Stimulated activated CD8-positive, alpha-beta memory T cell treated with anti-CD3 and anti-CD28 coated beads, Interleukin-2, amount 100 ng/mL, for 1 hour (primary cell): ENCODE results near the gene WDR86.

Source experiments
- DNase-seq, 2 donors: peaks; one replicate each; pipeline ENCODE4 v3.0.0-alpha.2; 2020; ENCODE audit warnings: low read depth in 2 of 2

Gene WDR86

DNA sequence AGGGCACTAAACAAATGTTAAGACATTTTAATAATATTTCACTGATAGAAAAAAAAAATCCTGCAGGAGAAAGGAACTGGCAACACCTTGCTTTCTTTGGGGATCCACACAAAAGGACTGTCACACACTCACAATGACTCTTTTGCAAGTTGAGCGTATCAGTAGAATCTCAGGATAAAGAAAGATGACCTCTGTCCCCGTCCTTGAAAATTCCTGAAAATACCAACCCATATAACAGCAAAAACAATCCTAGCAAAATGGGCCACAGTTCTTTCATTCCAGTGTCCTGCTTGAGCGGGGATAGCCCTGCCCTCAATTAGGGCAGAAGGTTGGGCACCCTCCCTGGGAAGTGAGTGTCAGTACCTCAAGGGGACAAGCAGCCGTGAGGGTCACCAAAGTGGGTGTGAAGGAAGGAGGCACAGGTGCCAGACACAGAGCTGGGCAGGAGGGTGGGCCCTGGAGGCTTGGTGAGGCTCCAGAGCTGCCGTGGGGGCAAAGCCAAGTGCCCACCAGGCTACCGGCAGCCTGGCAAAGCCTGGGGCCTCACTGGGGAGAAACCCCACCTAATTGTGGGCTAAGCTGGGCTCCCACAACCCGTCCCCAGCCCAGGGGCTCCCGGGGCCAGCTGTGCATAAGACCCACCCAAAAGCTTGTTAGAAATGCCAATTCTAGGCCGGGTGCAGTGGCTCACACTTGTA, 2.8 kb downstream of the WDR86 start:
- DNase-seq = no peak

DNA sequence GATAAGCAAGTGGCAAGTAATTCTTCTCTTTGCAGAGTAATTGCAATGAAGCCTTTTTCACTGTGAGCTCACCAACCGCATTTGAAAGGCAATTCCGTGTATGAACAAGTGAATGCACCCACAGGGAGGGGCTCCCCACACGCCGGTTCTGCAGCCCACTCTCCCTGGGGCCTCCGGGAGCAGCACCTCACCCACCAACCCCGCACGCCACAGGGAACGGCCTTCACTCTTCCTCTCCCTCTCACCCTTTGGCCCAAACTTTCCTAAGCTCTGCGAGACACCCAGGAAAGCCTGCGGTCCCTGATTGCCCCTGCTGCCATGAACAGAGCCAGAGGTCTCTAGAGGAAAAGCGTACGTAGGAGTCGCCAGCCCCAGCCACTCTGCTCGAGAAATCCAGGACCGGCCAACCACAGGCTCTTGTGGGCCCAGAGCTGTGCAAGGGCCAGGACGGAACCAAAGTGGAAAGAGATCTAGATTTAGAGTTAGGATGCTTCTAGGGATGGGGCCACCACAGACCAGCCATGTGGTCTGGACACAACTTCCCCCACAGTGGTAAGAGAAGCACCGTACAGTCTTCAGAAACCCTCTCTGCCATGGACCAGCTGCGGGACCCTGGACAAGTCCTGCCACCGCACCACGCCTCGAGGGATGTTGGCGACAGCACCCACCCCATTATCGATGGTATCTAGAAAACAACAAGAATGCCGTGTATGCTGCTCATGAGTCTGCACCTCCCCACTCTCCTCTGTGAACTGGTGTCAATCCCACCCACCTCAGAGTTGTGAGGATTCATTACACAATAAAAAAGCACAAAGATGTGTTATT, 3.6 kb downstream of the WDR86 start:
- DNase-seq = no peak

DNA sequence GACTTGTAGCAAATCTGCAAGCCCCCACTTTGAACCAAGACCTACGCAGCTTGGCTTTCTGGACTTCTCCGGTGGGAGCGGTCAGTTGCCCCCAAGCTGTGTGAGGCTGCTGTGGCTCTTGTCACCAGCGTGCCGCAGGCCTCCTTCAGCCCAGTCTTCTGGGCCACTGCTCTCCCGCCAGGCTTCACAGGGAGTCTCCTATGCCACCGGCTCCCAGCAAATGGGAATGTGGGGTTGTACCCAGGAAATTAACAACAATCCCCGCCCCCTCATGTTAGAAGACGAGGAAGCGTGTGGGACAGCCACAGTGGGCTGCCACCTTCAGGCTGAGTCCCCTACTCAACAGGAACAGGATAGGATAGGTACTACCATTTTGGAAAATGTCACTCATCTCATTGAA, 4.2 kb downstream of the WDR86 start:
- no peak for DNase-seq

DNA sequence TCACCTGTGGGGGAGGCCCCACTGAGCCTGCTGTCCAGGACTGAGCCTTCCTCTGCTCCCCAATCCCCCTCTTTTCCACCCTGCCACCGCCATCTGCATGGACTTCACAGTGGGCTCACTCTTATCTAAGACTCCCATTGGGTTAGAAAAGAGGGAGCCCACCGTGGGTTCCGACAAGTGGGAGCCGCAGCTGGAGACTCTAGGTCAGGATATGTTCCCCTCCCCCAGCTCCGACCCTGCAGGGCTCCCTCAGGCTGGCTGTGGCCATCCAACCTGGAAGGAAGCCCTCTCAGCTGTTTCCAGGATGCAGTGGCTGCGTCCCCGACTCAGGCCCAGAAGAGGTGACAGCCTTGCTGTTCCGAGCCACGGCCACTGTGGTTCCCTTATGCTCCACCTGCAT, 4.8 kb downstream of the WDR86 start:
- DNase-seq = no peak

DNA sequence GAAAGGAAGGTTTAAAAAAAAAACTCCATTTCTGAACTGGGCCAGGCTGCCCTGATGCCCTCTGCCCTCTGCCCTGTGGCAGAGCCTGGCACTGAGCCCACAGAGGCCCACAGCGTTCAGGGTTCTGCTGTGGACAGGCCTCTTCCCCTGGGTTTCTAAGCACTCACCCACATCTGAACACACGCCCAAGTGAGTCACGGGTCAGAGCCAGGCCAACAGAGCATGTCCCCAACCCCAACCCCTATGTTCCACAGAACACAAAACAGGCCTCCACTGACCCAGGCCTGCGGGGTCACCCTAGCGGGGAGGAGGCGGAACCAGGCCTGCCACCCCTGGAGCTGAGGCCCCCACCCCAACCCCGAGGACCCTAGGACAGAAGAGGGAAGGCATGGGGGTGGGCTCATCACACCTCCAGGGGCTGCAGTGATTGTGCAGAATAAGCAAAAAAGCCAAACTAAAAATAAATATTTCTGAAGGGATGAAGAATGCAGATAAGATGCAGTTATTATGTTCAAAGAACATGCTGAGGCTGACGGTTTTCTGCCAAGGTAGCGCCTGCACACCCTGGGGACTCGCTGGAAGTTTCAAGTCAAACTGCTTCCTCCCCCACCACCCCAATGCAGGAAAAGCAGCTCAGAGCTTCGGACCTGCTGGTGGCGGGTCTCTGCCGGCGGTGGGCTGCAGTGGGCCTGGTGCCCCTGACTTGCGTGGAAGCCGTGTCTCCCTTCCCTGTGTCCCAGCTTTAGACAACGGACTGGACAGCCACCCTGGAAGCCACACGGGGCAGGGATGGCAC, 5.4 kb downstream of the WDR86 start:
- DNase-seq = no peak

DNA sequence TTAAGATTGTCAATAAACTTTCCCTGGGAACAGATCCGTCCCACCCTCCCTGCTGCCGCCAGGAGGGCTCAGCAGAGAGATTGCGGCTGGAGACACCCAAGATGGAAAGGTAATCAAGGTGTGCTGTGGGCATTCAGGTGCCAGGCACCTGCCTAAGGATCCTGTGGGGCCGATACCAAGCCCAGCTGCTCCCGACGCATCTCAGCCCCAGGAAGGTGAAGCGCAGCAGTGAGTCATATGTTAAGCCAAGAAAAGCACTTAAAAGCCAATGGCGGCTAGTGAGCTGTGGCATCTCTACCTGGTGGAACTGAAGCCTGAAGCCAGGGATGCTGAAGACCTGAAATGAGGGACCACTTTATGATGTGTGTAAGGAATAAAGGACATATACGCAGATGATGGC, 6.1 kb downstream of the WDR86 start:
- DNase-seq = no peak

DNA sequence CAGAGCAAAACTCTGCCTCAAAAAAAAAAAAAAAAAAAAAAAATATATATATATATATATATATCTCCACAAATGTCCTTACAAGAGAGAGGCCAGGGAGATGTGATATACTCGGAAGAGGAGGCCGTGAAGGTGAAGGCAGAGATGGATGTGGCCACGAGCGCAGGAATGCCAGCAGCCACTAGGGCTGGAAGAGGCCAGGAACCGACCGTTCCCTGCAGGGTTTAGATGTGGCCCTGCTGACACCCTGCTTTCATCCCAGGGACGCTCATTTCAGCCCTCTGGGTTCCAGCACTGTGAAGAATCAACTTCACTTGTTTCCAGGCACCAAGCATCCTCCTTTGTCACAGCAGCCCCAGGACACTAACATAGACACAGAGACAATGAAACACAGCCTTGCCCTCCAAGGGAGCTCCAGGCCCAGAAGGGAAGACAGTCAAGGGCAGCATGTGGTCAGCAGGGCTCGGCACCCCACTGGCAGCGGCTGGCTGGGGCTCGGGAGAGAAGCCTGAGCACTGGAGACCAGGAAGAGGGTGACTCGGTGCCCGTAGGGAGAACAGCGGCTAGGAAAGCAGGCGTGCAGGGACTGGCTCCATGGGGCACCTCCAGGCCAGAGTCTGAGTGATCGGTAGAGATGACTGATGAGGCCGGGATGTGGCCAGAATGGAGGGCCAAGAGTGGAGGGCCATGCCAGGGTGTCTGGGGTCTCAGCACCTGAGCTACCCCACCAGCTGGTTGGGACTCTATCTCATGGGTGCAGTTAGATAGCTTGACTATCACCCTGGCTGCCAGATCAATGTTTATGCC, 7.6 kb downstream of the WDR86 start:
- no peak for DNase-seq

DNA sequence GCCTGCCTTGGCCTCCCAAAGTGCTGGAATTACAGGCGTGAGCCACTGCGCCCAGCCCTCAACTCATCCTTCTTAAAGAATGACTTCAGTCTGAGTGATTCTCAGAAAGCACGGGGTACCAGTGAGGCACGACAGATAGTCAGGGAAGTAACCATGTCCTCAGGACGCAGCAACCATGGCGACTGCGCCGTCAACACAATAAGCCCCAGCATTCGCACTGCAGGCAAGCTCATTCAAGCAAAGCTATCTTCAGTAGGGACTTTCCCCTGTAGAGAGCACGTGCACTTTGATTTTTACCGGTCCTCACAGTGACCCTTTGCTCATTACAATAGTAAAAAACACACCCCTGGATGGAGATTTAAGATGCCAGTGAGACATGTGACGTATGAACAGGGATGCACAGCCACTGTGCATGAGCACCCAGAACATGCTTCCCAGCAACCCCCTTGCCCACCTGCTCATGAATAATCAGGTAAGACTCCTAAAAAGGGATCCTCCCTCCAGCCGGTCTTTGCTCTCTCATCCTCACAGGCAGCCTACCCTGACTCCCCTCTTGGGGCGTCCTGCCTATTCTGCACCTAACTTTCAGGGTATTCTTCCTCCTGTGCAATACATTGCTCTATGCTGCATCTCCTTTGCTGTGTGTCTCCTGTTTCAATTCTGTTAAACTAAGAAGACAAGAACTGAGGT, 9.1 kb downstream of the WDR86 start:
- DNase-seq = no peak

DNA sequence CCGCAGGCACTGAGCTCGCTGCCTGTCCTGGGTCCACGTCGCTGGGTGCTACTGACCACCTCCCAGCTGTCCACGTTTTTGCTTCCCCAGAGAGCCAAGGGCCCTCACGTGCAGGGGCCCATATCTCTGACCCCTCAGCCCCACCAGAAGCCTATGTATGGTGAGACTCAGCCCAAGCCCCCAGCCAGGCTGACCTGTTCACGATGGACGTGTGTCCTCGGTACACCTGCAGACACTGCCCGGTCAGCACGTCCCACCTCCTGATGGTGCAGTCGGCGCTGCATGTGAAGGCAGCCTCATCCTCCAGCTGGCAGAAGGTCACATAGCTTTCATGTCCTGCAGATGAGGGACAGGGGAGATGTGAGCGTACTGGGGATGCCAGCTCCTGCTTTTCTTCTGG, 9.9 kb downstream of the WDR86 start:
- no peak for DNase-seq

DNA sequence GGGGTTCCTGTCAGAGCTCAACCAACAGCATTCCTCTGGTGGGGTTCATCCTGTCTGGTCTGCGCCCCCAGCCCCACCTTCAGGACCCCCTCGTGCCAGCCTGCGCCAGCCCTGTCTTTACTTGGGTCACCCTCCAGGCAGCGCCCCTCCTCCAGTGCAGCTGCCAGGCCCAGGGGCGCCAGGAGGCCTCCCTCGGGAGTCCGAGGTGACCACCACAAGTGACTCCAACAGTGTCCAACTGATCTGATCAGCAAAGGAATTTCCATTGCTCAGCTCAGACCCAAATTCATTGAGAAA, 10.6 kb downstream of the WDR86 start:
- no peak for DNase-seq

DNA sequence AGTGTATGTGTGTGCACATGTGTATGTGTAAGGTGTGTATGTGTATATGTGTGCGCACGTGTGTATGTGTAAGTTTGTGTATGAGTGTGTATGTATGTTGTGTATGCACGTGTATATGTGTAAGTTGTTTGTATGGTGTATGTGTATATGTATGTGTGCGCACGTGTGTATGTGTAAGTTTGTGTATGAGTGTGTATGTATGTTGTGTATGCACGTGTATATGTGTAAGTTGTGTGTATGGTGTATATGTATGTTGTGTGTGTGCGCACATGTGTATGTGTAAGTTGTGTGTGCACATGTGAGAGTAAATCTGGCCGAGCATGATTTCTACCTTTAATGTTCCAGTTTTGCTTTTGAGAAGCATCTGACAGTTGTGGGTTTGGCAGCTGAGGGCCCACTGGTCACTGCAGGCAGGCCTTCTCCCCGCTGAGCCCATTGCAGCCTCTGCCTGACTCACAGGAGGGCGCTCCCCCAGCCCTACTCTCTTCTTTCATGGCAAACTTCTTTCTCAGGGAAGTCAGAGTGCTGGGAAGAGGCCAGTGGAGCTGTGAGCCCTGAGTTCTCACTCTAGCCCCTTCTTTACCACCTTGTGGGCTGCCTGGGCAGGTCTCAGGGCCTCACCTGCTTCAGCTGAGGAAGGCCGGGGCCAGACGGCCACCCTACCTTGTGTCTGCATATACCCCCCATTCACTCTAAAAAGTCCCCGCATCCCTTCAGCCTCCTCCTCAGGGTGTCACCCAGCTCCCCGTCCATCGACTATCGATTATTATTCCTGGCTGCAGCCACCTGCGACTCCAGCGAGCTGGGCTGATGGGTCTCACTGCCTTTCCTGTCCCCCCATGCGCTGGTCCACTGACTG, 11.2 kb downstream of the WDR86 start:
- no peak for DNase-seq

DNA sequence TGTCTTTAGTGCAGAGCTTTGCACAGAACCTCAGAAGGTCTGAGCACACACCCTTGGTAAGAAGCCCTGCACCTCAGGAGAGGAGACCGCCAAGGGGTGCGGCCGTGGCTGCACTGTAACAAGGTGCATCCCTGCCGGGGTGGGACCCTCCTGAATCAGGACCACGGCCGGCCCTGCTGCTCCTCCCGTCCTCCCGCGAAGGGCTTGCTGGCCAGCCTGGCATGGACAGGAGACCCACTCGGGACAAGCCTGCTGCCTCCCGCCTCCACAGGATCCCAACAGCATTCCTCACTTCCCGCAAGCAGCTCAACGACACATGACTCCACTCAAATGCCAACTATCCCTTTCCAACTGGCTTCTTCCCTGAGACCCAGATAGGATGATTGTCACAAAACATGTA, 12.8 kb downstream of the WDR86 start:
- DNase-seq = no peak

DNA sequence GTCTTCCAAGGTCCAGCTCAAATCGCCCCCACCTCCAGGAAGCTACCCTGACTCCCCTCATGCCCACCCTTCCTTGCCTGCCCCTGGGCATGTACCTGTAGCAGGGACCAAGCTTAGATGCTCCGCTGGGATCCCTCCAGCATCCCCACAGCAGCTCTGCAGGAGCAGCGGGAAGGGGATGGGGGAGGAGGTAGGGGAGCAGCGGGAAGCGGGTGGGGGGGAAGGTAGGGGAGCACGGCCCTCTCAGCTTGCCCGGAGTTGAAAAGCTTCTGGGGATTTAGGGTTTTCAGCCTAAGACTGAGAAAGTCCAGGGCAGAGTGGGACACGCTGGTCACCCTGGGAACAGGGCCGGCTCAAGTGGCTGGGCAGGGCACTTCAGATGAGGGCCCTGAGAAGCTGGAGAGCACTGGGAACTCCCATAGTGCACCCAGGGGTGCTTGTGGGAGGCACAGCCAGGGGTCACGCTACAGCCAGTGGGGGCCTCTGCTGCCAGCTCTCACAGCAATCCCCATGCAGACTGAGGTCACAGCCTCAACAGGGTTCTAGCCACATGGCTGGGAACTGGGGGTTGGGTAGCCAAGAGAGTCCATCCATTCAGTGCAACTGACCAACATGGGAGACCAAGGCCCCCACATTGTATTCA, 13.4 kb downstream of the WDR86 start:
- no peak for DNase-seq

DNA sequence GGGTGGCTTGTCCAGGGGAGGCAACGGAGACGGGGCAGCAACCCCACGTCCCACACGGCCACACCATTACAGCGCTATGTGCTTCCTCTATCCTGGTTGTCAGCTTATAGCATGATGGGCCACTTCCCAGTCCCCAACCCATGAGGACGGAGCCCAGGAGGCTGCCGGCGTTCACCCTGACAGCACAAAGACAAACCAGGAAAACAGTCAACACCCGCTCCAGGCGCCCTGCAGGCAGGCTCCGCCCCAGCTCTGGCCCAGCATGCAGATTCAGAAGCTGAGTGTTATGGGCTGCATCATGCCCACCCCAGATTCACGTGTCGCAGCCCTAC, 14.8 kb downstream of the WDR86 start:
- DNase-seq = no peak

DNA sequence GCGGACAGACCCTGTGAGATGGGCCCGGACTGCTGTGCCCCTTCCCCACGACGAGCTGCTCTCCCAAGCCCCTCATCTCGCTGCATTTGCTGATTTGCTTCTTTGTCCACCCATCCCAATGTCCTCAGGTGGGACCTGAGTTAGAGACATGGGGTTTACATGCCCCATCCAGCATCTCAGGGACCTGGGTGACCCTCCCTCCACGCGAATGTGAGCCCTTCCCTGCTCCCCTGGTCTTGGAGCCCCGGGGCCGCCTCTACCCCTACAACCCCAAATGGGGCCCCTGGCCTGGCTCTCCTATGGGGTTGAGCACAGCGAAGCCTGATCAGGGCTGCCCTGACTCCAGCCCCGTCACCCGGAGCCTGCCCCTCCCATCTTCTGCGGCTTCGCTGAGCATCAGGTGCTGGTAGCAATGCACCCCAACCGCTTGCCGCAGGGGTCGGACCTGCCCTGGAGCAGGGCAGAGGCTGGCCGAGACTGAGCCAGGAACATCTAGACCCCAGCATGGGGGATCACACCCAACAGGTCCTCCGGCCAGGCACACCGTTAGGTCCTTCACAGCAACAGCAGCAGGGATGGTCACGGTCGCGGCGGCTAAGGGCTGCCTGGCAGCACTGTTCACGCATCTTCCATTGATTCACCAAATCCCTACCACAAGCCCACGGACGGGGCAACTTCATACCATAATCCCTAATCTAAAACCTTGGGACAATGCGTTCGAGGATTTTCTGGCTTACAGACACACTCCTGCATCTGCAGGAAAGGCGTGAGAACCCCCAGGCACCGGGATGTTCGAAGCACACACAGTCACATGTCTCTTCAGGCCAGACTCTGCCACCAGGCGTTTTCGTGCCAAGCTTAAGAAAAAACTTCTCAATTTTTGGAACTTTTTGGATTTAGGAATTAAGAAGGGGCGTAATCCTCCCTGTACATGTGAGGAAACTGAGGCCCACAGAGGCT, 15.5 kb downstream of the WDR86 start:
- DNase-seq = no peak

DNA sequence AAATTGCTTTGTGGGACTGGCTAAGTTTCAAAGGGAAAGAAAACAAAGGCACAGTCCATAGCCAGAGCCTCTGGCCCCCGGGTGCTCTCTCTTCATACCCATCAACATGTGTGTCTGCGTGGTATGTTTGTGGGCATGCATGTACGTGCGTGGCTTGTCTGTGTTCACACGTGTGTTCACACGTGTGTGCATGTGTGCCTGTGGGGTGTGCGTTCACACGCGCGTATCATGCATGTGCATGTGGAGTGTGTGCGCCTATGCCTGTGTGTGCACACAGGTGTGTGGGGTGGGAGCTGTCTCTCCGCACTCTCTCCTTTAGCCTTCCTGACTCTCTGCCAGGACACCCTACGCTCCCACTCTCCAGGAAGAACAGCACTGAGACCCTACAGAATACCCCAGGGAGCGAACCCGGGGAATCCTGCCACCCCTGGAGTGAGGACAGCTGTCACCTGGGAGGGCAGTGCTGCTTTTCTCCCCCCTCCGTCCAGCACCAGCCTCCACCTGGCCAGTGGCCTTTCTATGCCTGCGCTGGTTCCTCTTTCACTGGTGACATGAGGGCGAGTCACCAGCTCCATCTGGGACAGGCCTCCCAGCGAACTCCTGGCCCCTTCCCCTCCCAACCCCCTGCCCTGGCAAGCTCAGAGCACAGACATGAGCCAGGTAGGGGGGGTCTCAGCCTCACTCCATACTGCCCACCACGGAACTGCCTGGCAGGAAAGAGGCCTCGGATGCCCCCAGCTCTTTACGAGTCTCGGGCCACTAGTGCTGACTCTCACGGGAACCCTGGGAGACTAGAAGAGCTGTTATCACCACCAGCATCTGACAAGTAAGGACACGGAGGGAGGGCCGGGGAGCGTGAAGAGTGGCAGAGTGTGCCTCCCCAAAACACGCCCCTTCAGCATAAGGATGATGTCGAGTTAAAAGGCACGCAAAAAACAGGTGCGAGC, 16.5 kb downstream of the WDR86 start:
- no peak for DNase-seq

DNA sequence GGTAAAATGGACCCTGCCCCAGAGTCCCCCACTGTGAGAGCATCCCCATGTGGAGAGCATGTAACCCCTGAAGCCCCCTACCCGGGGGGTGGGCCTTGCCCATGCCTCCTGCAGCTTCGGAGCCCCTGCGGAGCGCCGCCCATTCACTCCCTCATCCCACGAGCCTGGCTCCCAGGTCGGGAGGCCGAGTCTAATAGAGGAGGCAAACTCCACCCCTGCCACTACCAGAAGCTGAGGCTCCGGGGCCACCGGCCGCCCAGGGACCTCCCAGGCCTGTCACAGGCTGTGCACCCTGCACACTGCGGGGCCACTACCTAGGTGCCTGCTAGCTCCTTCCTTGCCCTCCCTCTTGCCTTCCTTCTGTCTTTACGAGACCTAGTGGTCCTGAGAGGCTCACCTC, 17.4 kb downstream of the WDR86 start:
- DNase-seq = no peak

DNA sequence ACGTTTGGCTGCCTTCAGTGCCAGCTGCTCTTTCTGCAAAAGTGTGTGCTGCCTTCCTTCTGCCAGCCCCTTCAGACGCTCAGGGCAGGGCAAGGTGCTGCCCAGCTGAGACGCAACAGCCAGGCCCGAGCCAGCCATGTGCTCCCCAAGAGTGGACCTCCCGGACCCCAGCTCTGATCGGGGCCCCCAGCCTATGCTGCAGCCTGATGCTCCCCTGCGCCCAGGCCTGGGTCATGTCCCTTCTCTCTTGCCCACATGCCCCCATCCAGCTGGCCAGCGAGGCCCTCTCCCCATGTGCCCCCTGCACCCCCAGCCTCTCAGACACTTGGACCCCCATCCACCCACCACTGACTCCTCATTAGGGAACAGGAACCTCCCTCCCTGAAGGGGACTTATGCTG, 17.8 kb downstream of the WDR86 start:
- DNase-seq = no peak
